ENCODE measurements around the gene MEIS3. TPM values are rescaled to one million over a fixed set of nuclear protein-coding genes. Genes with fewer than 3 reads are reported as not detected.
"Not testable (repeated sequence)": the region's sequence is repeated elsewhere in the genome, so short reads cannot be mapped to it uniquely, and the experiment has no call there.

MEIS3 gene
- total RNA-seq, 5 donors from 2014 or later (not counting 1 experiment from before 2014, with no cell fraction given): 0.32 to 0.69 (median 0.54) TPM; not detected in 2

DNA sequence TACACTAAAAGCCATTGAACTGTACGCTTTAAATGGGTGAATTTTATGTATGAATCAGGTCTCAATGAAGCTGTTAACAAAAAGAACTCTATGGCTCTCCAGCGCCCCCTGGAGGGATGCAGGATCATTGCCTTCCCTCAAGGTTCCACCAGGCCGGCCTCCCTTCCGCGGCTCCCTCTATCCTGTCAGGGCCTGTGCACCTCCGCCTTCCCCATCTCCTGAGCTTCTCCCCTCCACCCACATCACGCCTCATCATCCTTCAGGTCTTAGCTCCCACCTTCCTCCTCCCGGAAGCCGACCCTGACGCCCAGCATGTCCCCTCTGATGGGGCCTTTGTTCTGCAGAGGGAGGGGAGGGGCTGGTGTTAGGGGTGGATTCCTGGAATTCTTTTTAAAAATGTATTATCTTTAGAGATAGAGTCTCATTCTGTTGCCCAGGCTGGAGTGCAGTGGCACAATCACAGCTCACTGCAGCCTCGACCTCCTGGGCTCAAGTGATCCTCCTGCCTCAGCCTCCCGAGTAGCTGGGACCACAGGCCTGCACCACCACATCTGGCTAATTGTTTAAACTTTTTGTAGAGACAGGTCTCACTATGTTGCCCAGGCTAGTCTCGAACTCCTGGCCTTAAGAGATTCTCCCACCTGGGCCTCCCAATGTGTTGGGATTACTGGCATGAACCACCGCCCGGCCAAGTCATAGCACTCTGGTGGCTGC, 27.7 kb downstream of the MEIS3 start:
- POLR2A ChIA-PET: interaction anchor here in 1 of 2 donors (0.6 kb wide), 1 partner anchor 480 kb away, joined by 3 read pairs; no protein-coding TSS in a partner anchor
- Histone ChIP-seq H3K4me3 (ENCODE audit: control insufficient read depth in 1 of 2, extremely low read depth in 1 of 2, low read length in 1 of 2) (no peak overlapping the region), H3K4me1 (ENCODE audit: control insufficient read depth in 1 of 2, extremely low read depth in 1 of 2, insufficient read depth in 2 of 2, low read length in 2 of 2) (peaks cover 0 to 4% of the 10 kb centered on the region in 2 experiments), H3K27me3 (replicated peaks in 1 of 2; ENCODE audit: control insufficient read depth in 2 of 2, extremely low read depth in 1 of 2, insufficient read depth in 2 of 2, low read length in 1 of 2) (peaks cover 0 to 13% of the 10 kb centered on the region in 2 experiments), H3K27ac (ENCODE audit: low read length) (no peak overlapping the region), H3K9me3 (no peaks in the 10 kb centered on the region), H3K36me3 (ENCODE audit: control insufficient read depth in 2 of 2, extremely low read depth in 1 of 2, insufficient read depth in 1 of 2, low read length in 1 of 2) (no peaks in the 10 kb centered on the region)
- DNase-seq (peak; percentile 45 to 86 (median 77)), ATAC-seq (replicated peaks in 1 of 4) (peak; percentile 77 to 80 (median 78))
- no peaks in the 10 kb centered on the region for H3K9me3 Mint-ChIP-seq
- peaks cover 2 to 7% (median 5%) of the 10 kb centered on the region in 3 donors for H3K4me1 Mint-ChIP-seq
- CTCF ChIA-PET: interaction anchor here (0.5 to 1.9 kb wide), 12 partner anchors 9 to 313 kb away, joined by 3 to 23 read pairs (median 4); partner anchors contain the start of genes C5AR1 (in 1 of the 2), DHX34 (in 1 of the 2) and MEIS3 (in 1 of the 2)
- H3K27ac Mint-ChIP-seq: no peak overlapping the region
- peaks cover 11 to 19% of the 10 kb centered on the region in 2 donors for H3K27me3 Mint-ChIP-seq
- 40% methylated on average over 8 of the region's 15 CpGs for WGBS (ENCODE audit: insufficient coverage)
- no peak overlapping the region for H3K4me3 Mint-ChIP-seq
- no peaks in the 10 kb centered on the region for H3K36me3 Mint-ChIP-seq

GRCh38 chr19:47390533-47391488, 28.5 kb downstream of the MEIS3 start:
- POLR2A ChIA-PET: interaction anchor here in 1 of 2 donors (0.6 kb wide), 1 partner anchor 481 kb away, joined by 3 read pairs; no protein-coding TSS in a partner anchor
- Mint-ChIP-seq H3K4me1 (peaks cover 2 to 7% (median 5%) of the 10 kb centered on the region in 3 donors), H3K27ac (no peak overlapping the region), H3K9me3 (no peaks in the 10 kb centered on the region), H3K27me3 (peaks cover 10 to 17% of the 10 kb centered on the region in 2 donors), H3K4me3 (no peak overlapping the region), H3K36me3 (no peaks in the 10 kb centered on the region)
- peaks cover 0 to 4% of the 10 kb centered on the region in 2 experiments for H3K4me1 ChIP-seq (ENCODE audit: control insufficient read depth in 1 of 2, extremely low read depth in 1 of 2, insufficient read depth in 2 of 2, low read length in 2 of 2)
- ATAC-seq (replicated peaks in 1 of 4): peak in 1 of 4 experiments; percentile 10
- DNase-seq: no peak
- peaks cover 0 to 13% of the 10 kb centered on the region in 2 experiments for H3K27me3 ChIP-seq (replicated peaks in 1 of 2; ENCODE audit: control insufficient read depth in 2 of 2, extremely low read depth in 1 of 2, insufficient read depth in 2 of 2, low read length in 1 of 2)
- H3K27ac ChIP-seq (ENCODE audit: low read length): no peak overlapping the region
- H3K36me3 ChIP-seq (ENCODE audit: control insufficient read depth in 2 of 2, extremely low read depth in 1 of 2, insufficient read depth in 1 of 2, low read length in 1 of 2): no peaks in the 10 kb centered on the region
- CTCF ChIA-PET: interaction anchor here (0.6 to 1.9 kb wide), 12 partner anchors 8 to 477 kb away, joined by 3 to 23 read pairs (median 4); partner anchors contain the start of genes C5AR1 (in 1 of the 2) and DHX34 (in 1 of the 2)
- no peak overlapping the region for H3K4me3 ChIP-seq (ENCODE audit: control insufficient read depth in 1 of 2, extremely low read depth in 1 of 2, low read length in 1 of 2)
- 80% methylated on average over 9 of the region's 20 CpGs for WGBS (ENCODE audit: insufficient coverage)
- no peaks in the 10 kb centered on the region for H3K9me3 ChIP-seq

DNA sequence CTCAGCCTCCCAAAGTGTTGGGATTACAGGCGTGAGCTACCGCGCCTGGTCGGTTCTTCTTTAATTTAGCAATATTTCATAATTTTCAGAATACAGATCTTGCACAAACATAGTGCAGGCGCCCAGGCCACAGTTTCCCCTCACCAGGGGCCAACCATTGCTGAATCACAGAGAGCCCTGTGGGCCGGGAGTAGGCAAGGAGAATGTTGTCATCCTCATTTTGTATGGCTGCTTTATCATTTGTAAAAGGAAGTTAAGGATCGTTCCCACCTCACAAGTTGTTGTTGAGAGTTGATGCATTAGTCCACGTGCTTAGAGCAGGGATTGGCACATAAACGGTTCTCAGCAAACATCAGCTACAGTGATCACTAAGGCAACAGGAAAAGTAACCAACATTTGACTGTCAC, 30.2 kb downstream of the MEIS3 start:
- peaks cover 0 to 4% of the 10 kb centered on the region in 2 experiments for H3K4me1 ChIP-seq (ENCODE audit: control insufficient read depth in 1 of 2, extremely low read depth in 1 of 2, insufficient read depth in 2 of 2, low read length in 2 of 2)
- Mint-ChIP-seq H3K4me1 (peaks cover 2 to 7% (median 5%) of the 10 kb centered on the region in 3 donors), H3K4me3 (no peak overlapping the region), H3K9me3 (no peaks in the 10 kb centered on the region), H3K36me3 (no peaks in the 10 kb centered on the region), H3K27ac (no peak overlapping the region), H3K27me3 (peaks cover 4 to 14% of the 10 kb centered on the region in 2 donors)
- peaks cover 0 to 13% of the 10 kb centered on the region in 2 experiments for H3K27me3 ChIP-seq (replicated peaks in 1 of 2; ENCODE audit: control insufficient read depth in 2 of 2, extremely low read depth in 1 of 2, insufficient read depth in 2 of 2, low read length in 1 of 2)
- ChIA-PET CTCF (no interaction called here), POLR2A (no interaction called here)
- WGBS (ENCODE audit: insufficient coverage): 87% methylated on average over 4 of the region's 9 CpGs
- H3K9me3 ChIP-seq: no peaks in the 10 kb centered on the region
- H3K4me3 ChIP-seq (ENCODE audit: control insufficient read depth in 1 of 2, extremely low read depth in 1 of 2, low read length in 1 of 2): no peak overlapping the region
- DNase-seq (peak in 1 of 35 experiments; percentile 28), ATAC-seq (replicated peaks in 1 of 4) (no peak)
- H3K36me3 ChIP-seq (ENCODE audit: control insufficient read depth in 2 of 2, extremely low read depth in 1 of 2, insufficient read depth in 1 of 2, low read length in 1 of 2): no peaks in the 10 kb centered on the region
- H3K27ac ChIP-seq (ENCODE audit: low read length): no peak overlapping the region

- H3K27me3 ChIP-seq (replicated peaks in 1 of 2; ENCODE audit: control insufficient read depth in 2 of 2, extremely low read depth in 1 of 2, insufficient read depth in 2 of 2, low read length in 1 of 2): peaks cover 0 to 13% of the 10 kb centered on the region in 2 experiments
- CTCF ChIA-PET: interaction anchor here in 1 of 2 donors (0.7 kb wide), 1 partner anchor 10 kb away, joined by 3 read pairs; no protein-coding TSS in a partner anchor
- H3K4me1 ChIP-seq (ENCODE audit: control insufficient read depth in 1 of 2, extremely low read depth in 1 of 2, insufficient read depth in 2 of 2, low read length in 2 of 2); H3K4me3 ChIP-seq (ENCODE audit: control insufficient read depth in 1 of 2, extremely low read depth in 1 of 2, low read length in 1 of 2); H3K27ac ChIP-seq (ENCODE audit: low read length); H3K9me3 ChIP-seq; H3K27ac Mint-ChIP-seq; ATAC-seq (replicated peaks in 1 of 4); H3K36me3 Mint-ChIP-seq; H3K36me3 ChIP-seq (ENCODE audit: control insufficient read depth in 2 of 2, extremely low read depth in 1 of 2, insufficient read depth in 1 of 2, low read length in 1 of 2); POLR2A ChIA-PET; H3K4me3 Mint-ChIP-seq; H3K4me1 Mint-ChIP-seq; H3K9me3 Mint-ChIP-seq: not testable (repeated sequence)
- 78% methylated on average over 2 of the region's 5 CpGs for WGBS (ENCODE audit: insufficient coverage)
- peak in 1 of 35 experiments; percentile 12 for DNase-seq
- H3K27me3 Mint-ChIP-seq: peaks cover under 1 to 11% of the 10 kb centered on the region in 2 donors
These were observed 30.6 kb downstream of the MEIS3 start for GRCh38 chr19:47388721-47389120.

DNA sequence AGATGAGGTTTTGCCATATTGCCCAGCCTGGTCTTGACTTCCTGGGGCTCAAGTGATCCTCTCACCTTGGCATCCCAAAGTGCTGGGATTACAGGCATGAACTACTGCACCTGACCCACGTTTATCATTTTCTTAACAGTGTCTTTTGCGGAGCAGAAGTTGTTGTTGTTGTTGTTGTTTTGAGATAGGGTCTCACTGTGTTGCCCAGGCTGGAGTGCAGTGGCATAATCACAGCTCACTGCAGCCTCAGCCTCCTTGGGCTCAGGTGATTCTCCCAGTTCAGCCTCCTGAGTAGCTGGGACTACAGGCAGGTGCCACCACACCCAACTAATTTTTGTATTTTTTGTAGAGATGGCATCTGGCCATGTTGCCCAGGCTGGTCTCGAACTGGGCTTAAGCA, 31.7 kb downstream of the MEIS3 start:
- POLR2A ChIA-PET; H3K9me3 ChIP-seq; CTCF ChIA-PET; H3K36me3 ChIP-seq (ENCODE audit: control insufficient read depth in 2 of 2, extremely low read depth in 1 of 2, insufficient read depth in 1 of 2, low read length in 1 of 2); H3K36me3 Mint-ChIP-seq; H3K27ac ChIP-seq (ENCODE audit: low read length); H3K4me3 Mint-ChIP-seq; H3K9me3 Mint-ChIP-seq; H3K27ac Mint-ChIP-seq; H3K4me1 ChIP-seq (ENCODE audit: control insufficient read depth in 1 of 2, extremely low read depth in 1 of 2, insufficient read depth in 2 of 2, low read length in 2 of 2); ATAC-seq (replicated peaks in 1 of 4); H3K27me3 Mint-ChIP-seq; H3K4me3 ChIP-seq (ENCODE audit: control insufficient read depth in 1 of 2, extremely low read depth in 1 of 2, low read length in 1 of 2); DNase-seq: not testable (repeated sequence)
- peaks cover 7 to 12% (median 9%) of the 10 kb centered on the region in 3 donors for H3K4me1 Mint-ChIP-seq
- H3K27me3 ChIP-seq (replicated peaks in 1 of 2; ENCODE audit: control insufficient read depth in 2 of 2, extremely low read depth in 1 of 2, insufficient read depth in 2 of 2, low read length in 1 of 2): peaks cover 0 to 13% of the 10 kb centered on the region in 2 experiments
- no CpG with 5 or more reads among the region's 3 CpGs for WGBS (ENCODE audit: insufficient coverage)

- H3K27ac Mint-ChIP-seq; H3K9me3 ChIP-seq; H3K36me3 ChIP-seq (ENCODE audit: control insufficient read depth in 2 of 2, extremely low read depth in 1 of 2, insufficient read depth in 1 of 2, low read length in 1 of 2); H3K4me3 ChIP-seq (ENCODE audit: control insufficient read depth in 1 of 2, extremely low read depth in 1 of 2, low read length in 1 of 2); ATAC-seq (replicated peaks in 1 of 4); DNase-seq; H3K4me3 Mint-ChIP-seq; H3K27ac ChIP-seq (ENCODE audit: low read length); H3K27me3 Mint-ChIP-seq; H3K27me3 ChIP-seq (replicated peaks in 1 of 2; ENCODE audit: control insufficient read depth in 2 of 2, extremely low read depth in 1 of 2, insufficient read depth in 2 of 2, low read length in 1 of 2); H3K36me3 Mint-ChIP-seq; POLR2A ChIA-PET; H3K9me3 Mint-ChIP-seq: not testable (repeated sequence)
- peaks cover 0 to 14% of the 10 kb centered on the region in 2 experiments for H3K4me1 ChIP-seq (ENCODE audit: control insufficient read depth in 1 of 2, extremely low read depth in 1 of 2, insufficient read depth in 2 of 2, low read length in 2 of 2)
- H3K4me1 Mint-ChIP-seq: peaks cover 13 to 20% (median 16%) of the 10 kb centered on the region in 3 donors
- CTCF ChIA-PET: interaction anchor here in 1 of 2 donors (0.7 kb wide), 1 partner anchor 779 kb away, joined by 4 read pairs; no protein-coding TSS in a partner anchor
- WGBS (ENCODE audit: insufficient coverage): 84% methylated on average over 9 of the region's 12 CpGs
These were observed 32.7 kb downstream of the MEIS3 start for GRCh38 chr19:47386582-47386981.

Measured in T-cell (primary cell).